ENCODE measurements around the gene USF2. TPM values are rescaled to one million over a fixed set of nuclear protein-coding genes. Genes with fewer than 3 reads are reported as not detected.

USF2 gene
- total RNA-seq, 4 donors from 2014 or later, result 75.1 to 137 (median 93.0) TPM

DNA sequence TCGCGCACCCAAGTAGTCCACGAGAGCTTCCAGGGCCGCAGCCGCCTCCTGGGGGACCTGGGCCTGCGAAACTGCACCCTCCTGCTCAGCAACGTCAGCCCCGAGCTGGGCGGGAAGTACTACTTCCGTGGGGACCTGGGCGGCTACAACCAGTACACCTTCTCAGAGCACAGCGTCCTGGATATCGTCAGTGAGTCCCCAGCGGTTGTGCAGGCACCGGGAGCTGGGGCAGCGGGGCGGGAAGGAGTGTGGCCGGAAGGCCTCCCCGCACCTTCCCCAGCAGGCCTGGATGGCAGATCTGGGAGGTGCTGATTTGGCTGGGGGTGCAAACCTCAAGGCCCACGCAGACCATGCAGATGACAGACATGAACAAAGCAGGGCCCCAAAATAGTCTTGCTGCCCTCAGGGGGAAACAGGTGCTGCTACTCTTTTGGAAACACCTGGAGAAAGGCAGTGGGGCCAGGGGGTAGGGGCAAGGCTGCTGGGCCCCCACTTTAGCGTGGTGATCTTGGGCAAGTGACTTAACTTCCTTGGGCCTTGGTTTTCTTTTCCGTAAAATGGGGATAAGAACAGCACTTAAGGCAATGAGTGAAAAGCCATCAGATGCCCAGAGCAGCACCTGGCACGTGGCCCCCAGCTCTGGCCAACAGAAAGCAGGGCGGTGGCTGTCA, 27.2 kb downstream of the USF2 start:
- no peak for ATAC-seq
- no peaks in the 10 kb centered on the region for H3K9me3 ChIP-seq
- H3K4me1 ChIP-seq, result no peaks in the 10 kb centered on the region
- H3K36me3 ChIP-seq, result no peaks in the 10 kb centered on the region
- H3K27me3 ChIP-seq, result peaks cover 93% of the 10 kb centered on the region
- 74 to 100% methylated on average over 1 to 2 of the region's 24 CpGs for WGBS, 2 donors (ENCODE audit: low coverage in 1 of 2)
- TF ChIP-seq, protein P1, sequence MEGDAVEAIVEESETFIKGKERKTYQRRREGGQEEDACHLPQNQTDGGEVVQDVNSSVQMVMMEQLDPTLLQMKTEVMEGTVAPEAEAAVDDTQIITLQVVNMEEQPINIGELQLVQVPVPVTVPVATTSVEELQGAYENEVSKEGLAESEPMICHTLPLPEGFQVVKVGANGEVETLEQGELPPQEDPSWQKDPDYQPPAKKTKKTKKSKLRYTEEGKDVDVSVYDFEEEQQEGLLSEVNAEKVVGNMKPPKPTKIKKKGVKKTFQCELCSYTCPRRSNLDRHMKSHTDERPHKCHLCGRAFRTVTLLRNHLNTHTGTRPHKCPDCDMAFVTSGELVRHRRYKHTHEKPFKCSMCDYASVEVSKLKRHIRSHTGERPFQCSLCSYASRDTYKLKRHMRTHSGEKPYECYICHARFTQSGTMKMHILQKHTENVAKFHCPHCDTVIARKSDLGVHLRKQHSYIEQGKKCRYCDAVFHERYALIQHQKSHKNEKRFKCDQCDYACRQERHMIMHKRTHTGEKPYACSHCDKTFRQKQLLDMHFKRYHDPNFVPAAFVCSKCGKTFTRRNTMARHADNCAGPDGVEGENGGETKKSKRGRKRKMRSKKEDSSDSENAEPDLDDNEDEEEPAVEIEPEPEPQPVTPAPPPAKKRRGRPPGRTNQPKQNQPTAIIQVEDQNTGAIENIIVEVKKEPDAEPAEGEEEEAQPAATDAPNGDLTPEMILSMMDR (IDR thresholded peaks at IDR 0.05), result no peak
- TF ChIP-seq POLR2A (IDR thresholded peaks at IDR 0.05) (no peak), EP300 (IDR thresholded peaks at IDR 0.05) (no peak), POLR2AphosphoS5 (IDR thresholded peaks at IDR 0.05) (no peak)
- no peak overlapping the region for H3K27ac ChIP-seq
- no peak overlapping the region for H3K4me3 ChIP-seq

DNA sequence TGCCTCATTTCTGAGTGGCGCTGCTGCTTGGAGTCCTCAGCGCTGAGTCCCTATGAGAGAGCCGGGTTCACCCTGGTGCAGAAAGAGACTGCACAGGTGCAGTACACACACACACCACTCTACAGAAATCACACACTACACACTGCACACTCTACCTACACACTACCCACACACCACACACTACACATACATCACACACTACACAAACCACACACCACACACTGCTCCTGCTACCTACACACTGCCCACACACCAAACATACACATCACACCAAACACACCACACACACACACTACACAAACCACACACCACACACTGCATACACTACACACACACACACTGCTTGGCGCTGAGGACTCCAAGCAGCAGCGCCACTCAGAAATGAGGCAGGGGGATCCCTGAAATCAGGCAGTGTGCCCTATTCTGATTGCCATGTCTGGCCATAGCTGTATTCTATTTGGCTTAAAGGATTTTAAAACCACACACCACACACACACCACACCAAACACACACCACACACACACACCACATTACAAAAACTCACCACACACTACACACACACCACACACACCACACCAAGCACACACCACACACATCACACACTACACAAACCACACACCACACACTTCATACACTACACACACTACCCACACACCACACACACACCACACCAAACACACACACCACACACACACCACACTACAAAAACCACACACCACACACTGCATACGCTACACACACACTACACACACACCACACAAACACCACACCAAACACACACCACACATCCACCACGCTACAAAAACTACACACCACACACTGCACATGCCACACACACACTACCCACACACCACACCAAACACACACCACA, 28.1 kb downstream of the USF2 start:
- Histone ChIP-seq H3K4me3 (no peak overlapping the region), H3K27ac (no peak overlapping the region), H3K27me3 (peaks cover 93% of the 10 kb centered on the region), H3K36me3 (no peaks in the 10 kb centered on the region), H3K4me1 (no peaks in the 10 kb centered on the region), H3K9me3 (no peaks in the 10 kb centered on the region)
- WGBS, 2 donors (ENCODE audit: low coverage in 1 of 2), result 84 to 100% methylated on average over 3 to 6 of the region's 7 CpGs
- ATAC-seq, result no peak
- TF ChIP-seq, protein P1 (IDR thresholded peaks at IDR 0.05), result no peak
- TF ChIP-seq POLR2AphosphoS5 (IDR thresholded peaks at IDR 0.05) (no peak), EP300 (IDR thresholded peaks at IDR 0.05) (no peak), POLR2A (IDR thresholded peaks at IDR 0.05) (no peak)

DNA sequence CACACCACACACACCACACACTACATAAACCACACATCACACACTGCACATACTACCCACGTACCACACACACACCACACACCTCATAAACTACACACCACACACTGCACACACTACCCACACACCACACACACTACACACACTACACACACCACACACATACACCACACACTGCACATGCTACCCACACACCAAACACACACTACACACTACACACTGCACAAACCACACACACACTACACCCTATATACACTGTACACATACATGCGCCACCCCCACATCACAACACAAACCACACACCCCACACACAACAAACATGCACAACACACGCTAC, 28.7 kb downstream of the USF2 start:
- Histone ChIP-seq H3K4me3 (no peak overlapping the region), H3K4me1 (no peaks in the 10 kb centered on the region), H3K9me3 (no peaks in the 10 kb centered on the region), H3K27ac (no peak overlapping the region), H3K27me3 (peaks cover 92% of the 10 kb centered on the region), H3K36me3 (no peaks in the 10 kb centered on the region)
- 86 to 90% methylated on average over 3 of the region's 3 CpGs for WGBS, 2 donors (ENCODE audit: low coverage in 1 of 2)
- no peak for ATAC-seq
- TF ChIP-seq EP300 (IDR thresholded peaks at IDR 0.05), result no peak
- no peak for TF ChIP-seq POLR2AphosphoS5 (IDR thresholded peaks at IDR 0.05)
- TF ChIP-seq POLR2A (IDR thresholded peaks at IDR 0.05), result no peak
- TF ChIP-seq, protein P1 (IDR thresholded peaks at IDR 0.05), result no peak

DNA sequence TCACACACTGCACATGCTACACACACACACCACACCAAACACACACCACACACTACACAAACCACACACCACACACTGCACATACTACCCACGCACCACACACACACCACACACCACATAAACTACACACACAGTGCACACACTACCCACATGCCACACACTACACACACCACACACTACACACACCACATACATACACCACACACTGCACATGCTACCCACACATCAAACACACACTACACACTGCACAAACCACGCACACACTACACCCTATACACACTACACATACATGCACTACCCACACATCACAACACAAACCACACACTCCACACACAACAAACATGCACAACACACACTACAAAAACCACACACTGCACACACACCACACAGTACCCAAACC, 29.2 kb downstream of the USF2 start:
- H3K9me3 ChIP-seq, result no peaks in the 10 kb centered on the region
- no peak overlapping the region for H3K4me3 ChIP-seq
- H3K4me1 ChIP-seq, result no peaks in the 10 kb centered on the region
- H3K27me3 ChIP-seq, result peaks cover 92% of the 10 kb centered on the region
- no peaks in the 10 kb centered on the region for H3K36me3 ChIP-seq
- WGBS, 2 donors (ENCODE audit: low coverage in 1 of 2), result 83 to 87% methylated on average over 2 of the region's 2 CpGs
- ATAC-seq, result no peak
- TF ChIP-seq, protein P1 (IDR thresholded peaks at IDR 0.05), result no peak
- TF ChIP-seq EP300 (IDR thresholded peaks at IDR 0.05) (no peak), POLR2AphosphoS5 (IDR thresholded peaks at IDR 0.05) (no peak), POLR2A (IDR thresholded peaks at IDR 0.05) (no peak)
- no peak overlapping the region for H3K27ac ChIP-seq

All from gastroesophageal sphincter (tissue), 4 donors.